ENCODE data around the gene PPP2R2B.
A peak's percentile ranks its signal among the peaks of the same experiment; 100 is the strongest.
"Not testable (repeated sequence)": the region's sequence is repeated elsewhere in the genome, so short reads cannot be mapped to it uniquely, and the experiment has no call there.

PPP2R2B gene

DNA sequence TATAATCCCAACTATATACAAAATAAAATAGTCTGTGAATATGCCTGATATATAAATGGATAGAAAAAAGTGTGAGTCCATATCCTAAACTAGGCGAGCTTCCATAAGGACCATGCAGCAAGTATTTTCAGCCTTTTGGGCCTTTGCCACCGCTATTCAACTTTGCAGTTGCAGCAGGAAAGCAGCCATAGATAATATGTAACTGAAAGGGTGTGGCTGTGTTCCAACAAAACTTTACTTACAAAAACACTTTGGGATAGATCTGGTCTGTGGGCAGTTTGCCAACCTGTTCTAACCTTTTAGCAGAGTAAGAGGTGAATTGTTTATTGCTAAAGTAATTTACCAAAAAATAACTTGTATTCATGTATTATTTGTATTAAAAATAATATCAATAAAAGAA lies 234.8 kb downstream of the PPP2R2B start:
- no peak for DNase-seq

DNA sequence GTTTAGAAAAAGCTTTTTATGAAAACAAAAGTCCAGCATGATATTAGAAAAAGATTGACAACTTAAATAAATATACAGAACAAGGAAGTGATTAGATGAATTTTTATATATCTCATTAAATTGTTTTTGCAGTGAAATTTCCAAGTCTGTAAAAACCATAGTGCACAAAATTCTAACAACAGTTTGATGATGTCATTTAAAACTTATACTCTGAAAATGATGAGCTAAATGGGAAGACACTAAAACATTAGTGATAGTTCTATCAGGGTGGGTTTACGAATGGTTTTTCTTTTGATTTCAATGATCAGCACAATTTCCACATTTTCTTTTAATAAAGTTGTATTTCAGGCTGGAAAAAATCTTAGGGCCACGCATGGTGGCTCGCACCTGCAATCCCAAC lies 236.1 kb downstream of the PPP2R2B start:
- DNase-seq = no peak

DNA sequence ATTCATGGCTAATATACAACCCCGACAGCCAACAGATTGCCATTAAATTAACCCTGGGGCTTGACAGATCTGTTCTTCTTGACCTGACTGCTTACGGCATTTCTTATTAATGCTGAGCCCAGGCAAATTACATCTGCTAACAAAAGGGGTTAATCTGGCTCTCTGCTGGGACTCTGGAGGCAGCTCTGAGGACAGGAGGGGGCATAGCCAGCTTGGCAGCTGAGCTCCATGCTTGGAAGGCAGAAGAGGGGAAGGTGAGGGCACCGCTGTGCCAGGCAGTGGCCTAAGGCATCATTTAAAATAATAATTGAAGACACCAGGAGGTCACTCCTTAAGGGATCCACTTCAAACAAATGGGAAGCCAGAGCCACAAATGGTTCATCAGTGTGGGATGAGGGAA lies 236.6 kb downstream of the PPP2R2B start:
- DNase-seq = no peak

GRCh38 chr5:146640285-146640896 lies 238.2 kb downstream of the PPP2R2B start:
- DNase-seq = no peak

GRCh38 chr5:146635443-146635842 lies 243.1 kb downstream of the PPP2R2B start:
- DNase-seq = no peak

- DNase-seq = no peak
Measured at GRCh38 chr5:146633323-146633764, 245.2 kb downstream of the PPP2R2B start.

- no peak for DNase-seq
Measured at GRCh38 chr5:146632620-146633322, 245.8 kb downstream of the PPP2R2B start.

GRCh38 chr5:146630472-146630871 lies 248.1 kb downstream of the PPP2R2B start:
- DNase-seq = no peak

DNA sequence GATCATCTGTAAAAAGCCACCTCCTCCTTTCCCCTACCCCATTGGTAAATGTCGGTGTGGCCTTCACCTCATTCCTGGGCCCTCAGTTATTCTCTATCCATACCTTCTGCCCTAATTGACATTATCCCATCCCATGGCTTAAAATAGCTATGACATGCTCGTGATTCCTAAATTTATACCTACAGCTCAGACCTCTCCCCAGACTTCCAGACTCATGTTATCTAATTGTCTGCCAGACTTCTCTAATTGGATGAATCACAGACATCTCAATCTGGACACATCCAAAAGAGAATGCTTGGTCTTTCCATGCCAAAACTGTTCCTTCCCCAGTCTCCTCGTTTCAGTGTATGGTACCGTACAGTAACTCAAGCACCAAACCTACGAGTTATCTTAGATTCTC lies 249.6 kb downstream of the PPP2R2B start:
- DNase-seq = no peak

GRCh38 chr5:146626936-146627335 lies 251.6 kb downstream of the PPP2R2B start:
- DNase-seq = no peak

- DNase-seq = no peak
Measured at GRCh38 chr5:146624179-146624578, 254.4 kb downstream of the PPP2R2B start.

GRCh38 chr5:146623666-146624065 lies 254.9 kb downstream of the PPP2R2B start:
- no peak for DNase-seq

DNA sequence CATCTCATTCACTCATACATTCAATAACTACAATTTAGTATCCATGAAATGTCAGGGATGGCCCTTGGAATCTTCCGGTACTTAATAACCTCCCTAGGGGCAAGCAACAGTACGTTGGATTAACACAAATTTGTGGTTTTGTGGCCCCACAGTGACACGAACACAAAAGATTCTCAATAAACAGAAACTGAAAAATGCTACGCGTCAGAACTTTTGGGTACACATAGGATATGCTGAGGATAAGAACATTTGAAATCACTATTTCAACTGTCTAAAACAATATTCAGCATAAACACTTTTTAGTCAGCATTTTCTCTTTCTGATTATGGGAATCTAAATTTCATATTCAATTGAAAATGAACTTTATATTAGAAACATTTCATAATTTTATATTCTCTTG lies 255.5 kb downstream of the PPP2R2B start:
- peak in 1 of 5 experiments; percentile 11 for DNase-seq

DNA sequence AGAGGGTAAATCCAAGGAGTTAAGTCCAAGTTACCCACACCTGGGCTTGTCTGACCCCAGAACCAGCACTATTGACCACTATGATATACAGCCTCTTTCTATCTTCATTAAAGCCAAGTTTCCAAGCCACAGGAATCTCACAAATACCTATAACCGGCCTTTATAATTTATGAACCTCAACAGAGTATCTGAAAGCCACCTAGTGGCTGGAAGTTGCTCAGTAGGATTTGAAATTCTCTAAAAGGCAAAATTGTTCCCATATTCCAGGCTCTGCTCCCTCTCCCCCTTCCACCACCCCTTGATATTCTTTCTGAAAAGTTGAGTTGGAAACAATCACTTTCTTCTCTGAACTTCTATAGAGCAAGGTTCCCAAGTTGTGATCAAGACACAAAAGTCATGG lies 256.2 kb downstream of the PPP2R2B start:
- no peak for DNase-seq

GRCh38 chr5:146620669-146621051 lies 257.9 kb downstream of the PPP2R2B start:
- no peak for DNase-seq

- DNase-seq = no peak
Measured at GRCh38 chr5:146620031-146620668, 258.4 kb downstream of the PPP2R2B start.

DNA sequence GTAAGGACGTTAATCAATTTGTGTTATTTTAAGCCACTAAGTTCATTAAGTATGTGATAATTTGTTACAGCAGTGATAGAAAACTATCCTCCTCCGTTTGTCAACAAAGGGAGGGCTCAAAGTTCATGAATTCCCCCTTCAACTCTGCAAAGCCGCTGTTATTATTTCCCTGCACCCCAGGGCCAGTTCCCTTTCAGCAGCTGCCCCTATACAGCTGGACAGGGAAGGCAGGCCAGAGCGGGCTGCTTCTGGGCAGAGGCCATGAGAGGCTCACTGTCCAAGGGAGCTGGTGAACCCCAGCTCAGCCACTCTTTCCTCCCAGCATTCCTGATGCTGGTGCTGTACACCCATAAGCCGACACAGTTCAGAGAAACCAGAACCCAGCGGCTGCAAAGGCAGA lies 260.1 kb downstream of the PPP2R2B start:
- DNase-seq = no peak

DNA sequence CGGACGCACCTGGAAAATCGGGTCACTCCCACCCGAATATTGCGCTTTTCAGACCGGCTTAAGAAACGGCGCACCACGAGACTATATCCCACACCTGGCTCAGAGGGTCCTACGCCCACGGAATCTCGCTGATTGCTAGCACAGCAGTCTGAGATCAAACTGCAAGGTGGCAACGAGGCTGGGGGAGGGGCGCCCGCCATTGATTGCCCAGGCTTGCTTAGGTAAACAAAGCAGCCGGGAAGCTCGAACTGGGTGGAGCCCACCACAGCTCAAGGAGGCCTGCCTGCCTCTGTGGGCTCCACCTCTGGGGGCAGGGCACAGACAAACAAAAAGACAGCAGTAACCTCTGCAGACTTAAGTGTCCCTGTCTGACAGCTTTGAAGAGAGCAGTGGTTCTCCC lies 268.8 kb downstream of the PPP2R2B start:
- DNase-seq = not testable (repeated sequence)

- DNase-seq = no peak
Measured at GRCh38 chr5:146607659-146608332, 270.8 kb downstream of the PPP2R2B start.

GRCh38 chr5:146606893-146607292 lies 271.7 kb downstream of the PPP2R2B start:
- no peak for DNase-seq

- DNase-seq = no peak
Measured at GRCh38 chr5:146600376-146600775, 278.2 kb downstream of the PPP2R2B start.

DNA sequence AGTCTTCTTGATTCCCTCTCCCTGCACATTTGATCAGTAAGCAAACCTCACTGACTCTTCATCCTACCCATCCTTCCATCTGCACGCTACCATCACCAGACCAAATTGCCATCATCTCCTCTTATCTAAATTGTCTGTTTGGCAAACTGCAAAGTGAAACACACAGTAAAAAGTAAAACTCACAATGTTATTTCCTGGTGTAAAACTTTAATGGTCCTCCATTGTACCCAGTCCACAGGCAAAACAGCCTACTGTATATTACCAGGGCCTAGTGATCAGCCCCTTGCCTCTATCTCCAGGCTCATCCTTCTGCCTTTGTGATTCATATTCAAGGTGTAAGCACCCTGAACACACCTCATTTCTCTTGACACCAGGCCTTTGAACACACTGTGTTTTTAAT lies 279.3 kb downstream of the PPP2R2B start:
- DNase-seq = no peak

DNA sequence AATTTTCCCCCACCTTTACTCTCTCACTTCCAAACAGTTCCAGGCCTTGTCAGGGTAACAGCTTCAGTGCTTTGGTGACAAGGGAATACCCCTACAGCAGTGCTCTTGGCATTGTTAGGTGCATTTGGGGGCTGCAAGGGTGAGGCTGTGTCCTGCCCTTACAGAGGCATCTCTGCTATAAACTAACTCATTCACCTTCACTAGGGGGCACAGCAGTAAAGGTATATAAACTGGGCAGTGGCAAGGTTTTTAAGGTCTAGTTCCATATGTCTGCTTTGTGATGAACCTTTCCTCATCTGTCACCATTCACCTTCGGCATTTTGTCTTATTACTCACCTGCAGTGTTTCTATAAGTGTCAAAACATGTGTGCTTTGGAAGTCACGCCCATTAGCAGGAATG lies 283.5 kb downstream of the PPP2R2B start:
- DNase-seq = no peak

GRCh38 chr5:146592352-146592751 lies 286.2 kb downstream of the PPP2R2B start:
- DNase-seq = no peak

Data from T-helper 2 cell (primary cell).